Naive thymus-derived CD4-positive, alpha-beta T cell (primary cell): ENCODE results near the gene BID. TPM values are rescaled to one million over a fixed set of nuclear protein-coding genes. Genes with fewer than 3 reads are reported as not detected.

ENCODE experiments used
- ATAC-seq: fragments of 150-1000 bp; cut with Tn5 transposase; 2 replicates; pipeline ENCODE4 v1.10.0; 2021; ENCODE audit warnings: mild to moderate bottlenecking, moderate library complexity
- CTCF ChIA-PET: fragments of 350-600 bp; sonication (Branson Sonifier 250); formaldehyde crosslinking; loops from one replicate; lab custom pipeline; 2021; ENCODE audit warnings: antibody characterized with exemption; lab: Charles Lee
- POLR2A ChIA-PET: fragments of 350-600 bp; sonication (Branson Sonifier 250); formaldehyde crosslinking; loops from one replicate; lab custom pipeline; 2021; ENCODE audit warnings: antibody characterized with exemption, inconsistent platforms; lab: Charles Lee
- DNase-seq, 9 donors: peaks; one replicate each; pipeline versions ENCODE4 v3.0.0 to v3.0.0-alpha.2; 2020 to 2022; ENCODE audit warnings: mixed read lengths in 1 of 9
- H3K27ac ChIP-seq: one replicate; pipeline ENCODE4 v1.7.0; 2013; ENCODE audit warnings: mild to moderate bottlenecking, low read depth, low read length, moderate library complexity
- H3K27me3 ChIP-seq, 2 donors: one replicate each; pipeline ENCODE4 v1.7.0; 2013; ENCODE audit warnings: low read length in 2 of 2, mild to moderate bottlenecking in 2 of 2, moderate library complexity in 2 of 2; ENCODE audit not compliant: control insufficient read depth in 2 of 2, insufficient read depth in 2 of 2
- H3K36me3 ChIP-seq, 3 experiments: 1 replicate in 2 of 3; 2 replicates in 1 of 3; pipeline ENCODE4 v1.7.0; 2013; ENCODE audit warnings: low read length in 3 of 3, mild to moderate bottlenecking in 3 of 3, moderate library complexity in 1 of 3; ENCODE audit not compliant: insufficient read depth in 3 of 3, control insufficient read depth in 2 of 3
- H3K4me1 ChIP-seq, 2 donors: one replicate each; pipeline ENCODE4 v1.7.0; 2013; ENCODE audit warnings: low read length in 2 of 2, mild to moderate bottlenecking in 2 of 2, moderate library complexity in 1 of 2; ENCODE audit not compliant: control insufficient read depth in 2 of 2, insufficient read depth in 2 of 2
- H3K4me3 ChIP-seq: 2 replicates; pipeline ENCODE4 v1.7.0; 2013; ENCODE audit warnings: mild to moderate bottlenecking, low read length
- H3K9me3 ChIP-seq, 3 experiments: 1 replicate in 2 of 3; 2 replicates in 1 of 3; pipeline ENCODE4 v1.7.0; 2013; ENCODE audit warnings: low read length in 3 of 3; ENCODE audit not compliant: control insufficient read depth in 2 of 3
- H3K27ac Mint-ChIP-seq, 9 donors: one replicate each; pipeline ENCODE4 v1.8.0; 2020 to 2022; ENCODE audit warnings: mixed read lengths in 9 of 9, mild to moderate bottlenecking in 8 of 9, moderate library complexity in 5 of 9, inconsistent platforms in 2 of 9
- H3K27me3 Mint-ChIP-seq, 5 donors: one replicate each; pipeline ENCODE4 v1.8.0; 2021 to 2022; ENCODE audit warnings: mixed read lengths in 5 of 5, mild to moderate bottlenecking in 1 of 5
- H3K36me3 Mint-ChIP-seq, 5 donors: one replicate each; pipeline ENCODE4 v1.8.0; 2020 to 2022; ENCODE audit warnings: mixed read lengths in 5 of 5, mild to moderate bottlenecking in 3 of 5, inconsistent platforms in 1 of 5
- H3K4me1 Mint-ChIP-seq, 7 donors: one replicate each; pipeline ENCODE4 v1.8.0; 2020 to 2022; ENCODE audit warnings: mixed read lengths in 7 of 7, mild to moderate bottlenecking in 3 of 7, inconsistent platforms in 1 of 7
- H3K4me3 Mint-ChIP-seq, 10 donors: one replicate each; pipeline ENCODE4 v1.8.0; 2020 to 2022; ENCODE audit warnings: mild to moderate bottlenecking in 10 of 10, mixed read lengths in 10 of 10, moderate library complexity in 6 of 10, inconsistent platforms in 2 of 10
- H3K9me3 Mint-ChIP-seq, 11 donors: one replicate each; pipeline ENCODE4 v1.8.0; 2020 to 2022; ENCODE audit warnings: mixed read lengths in 11 of 11, mild to moderate bottlenecking in 4 of 11, inconsistent platforms in 1 of 11, moderate library complexity in 1 of 11
- intact Hi-C, 2 donors: fragments of 100-400 bp; cut with micrococcal nuclease; formaldehyde crosslinking; loops; one replicate each; pipeline ENCODE4 v1.15.1; 2023
- polyA plus RNA-seq, 2 donors: library from polyadenylated mRNA; unstranded; fragments of 300-500 nt; fragmentation: Illumina TruSeq; gene quantifications; one replicate each; pipeline ENCODE4 v1.2.3, GENCODE V29; 2021
- total RNA-seq, 6 experiments: library from RNA in 5 of 6; stranded (reverse) in 5 of 6; gene quantifications; 1 replicate in 5 of 6; 2 replicates in 1 of 6; pipeline ENCODE4 v1.2.3 and lab custom pipeline; 2021 to 2026

BID gene
- total and polyA plus RNA-seq, 7 experiments from 2014 or later = 15.4 to 66.2 (median 32.1) TPM

DNA sequence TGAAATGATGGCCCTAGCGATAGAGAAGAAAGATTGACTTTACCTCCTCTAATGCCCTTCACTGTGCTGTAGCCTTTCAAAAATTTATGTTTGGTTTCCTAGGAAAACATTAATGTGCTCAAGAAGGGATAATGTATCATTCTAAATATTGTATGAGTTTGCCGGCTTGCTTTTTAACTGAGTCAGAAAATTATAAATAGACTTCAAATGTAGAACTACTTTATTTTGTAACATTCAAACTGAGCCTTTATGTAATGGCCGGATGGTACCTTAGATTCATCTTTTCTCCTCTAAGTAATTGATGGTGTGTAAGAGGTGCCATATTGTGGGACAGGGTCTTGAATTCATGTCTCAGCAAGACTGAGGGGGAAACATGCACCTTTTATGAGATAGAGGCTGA, 57.7 kb downstream of the BID start:
- ATAC-seq (no peak), DNase-seq (no peak)
- no peaks in the 10 kb centered on the region for H3K9me3 Mint-ChIP-seq
- intact Hi-C loops = no loop called here
- Histone ChIP-seq H3K4me3 (no peak overlapping the region), H3K9me3 (no peaks in the 10 kb centered on the region), H3K27me3 (no peaks in the 10 kb centered on the region), H3K4me1 (no peaks in the 10 kb centered on the region), H3K36me3 (peaks cover 0 to 5% (median 0%) of the 10 kb centered on the region in 3 experiments), H3K27ac (no peak overlapping the region)
- H3K36me3 Mint-ChIP-seq = peaks cover 0 to 31% (median 5%) of the 10 kb centered on the region in 5 donors
- POLR2A ChIA-PET = no interaction called here
- no peaks in the 10 kb centered on the region for H3K27me3 Mint-ChIP-seq
- no peak overlapping the region for H3K4me3 Mint-ChIP-seq
- peak overlapping the region in 1 of 9 donors; percentile 44 for H3K27ac Mint-ChIP-seq
- H3K4me1 Mint-ChIP-seq = peaks cover 0 to 5% (median 2%) of the 10 kb centered on the region in 7 donors
- CTCF ChIA-PET = no interaction called here

- ATAC-seq = no peak
- peaks cover 0 to 5% (median 0%) of the 10 kb centered on the region in 3 experiments for H3K36me3 ChIP-seq
- no peak overlapping the region for H3K27ac ChIP-seq
- CTCF ChIA-PET = interaction anchor here (0.6 kb wide), 1 partner anchor 640 kb away, joined by 3 read pairs; no protein-coding TSS in a partner anchor
- POLR2A ChIA-PET = no interaction called here
- peaks cover 0 to 24% (median 5%) of the 10 kb centered on the region in 5 donors for H3K36me3 Mint-ChIP-seq
- no peak for DNase-seq
- no peak overlapping the region for H3K27ac Mint-ChIP-seq
- H3K9me3 ChIP-seq = no peaks in the 10 kb centered on the region
- no peaks in the 10 kb centered on the region for H3K27me3 ChIP-seq
- H3K9me3 Mint-ChIP-seq = no peaks in the 10 kb centered on the region
- no peaks in the 10 kb centered on the region for H3K27me3 Mint-ChIP-seq
- peaks cover 0 to 5% (median 2%) of the 10 kb centered on the region in 7 donors for H3K4me1 Mint-ChIP-seq
- no peaks in the 10 kb centered on the region for H3K4me1 ChIP-seq
- intact Hi-C loops = no loop called here
- no peak overlapping the region for H3K4me3 ChIP-seq
- no peak overlapping the region for H3K4me3 Mint-ChIP-seq
Measured at GRCh38 chr22:17712441-17712840, 61.8 kb downstream of the BID start.

DNA sequence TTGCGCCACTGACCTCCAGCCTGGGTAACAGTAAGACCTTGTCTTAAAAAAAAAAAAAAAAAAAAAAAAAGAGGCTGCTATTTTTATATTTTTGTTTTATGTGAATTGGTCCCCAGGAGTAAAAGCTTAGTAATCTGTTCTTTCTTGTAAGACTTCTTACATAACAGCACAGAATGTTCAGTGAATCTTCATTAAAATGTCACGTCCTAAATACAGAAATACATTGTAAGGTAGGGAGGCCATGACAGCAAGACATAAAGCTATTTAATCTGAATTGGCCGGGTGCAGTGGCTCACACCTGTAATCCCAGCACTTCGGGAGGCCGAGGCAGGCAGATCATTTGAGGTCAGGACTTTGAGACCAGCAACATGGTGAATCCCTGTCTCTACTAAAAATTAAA, 64.2 kb downstream of the BID start:
- Mint-ChIP-seq H3K4me1 (peaks cover 0 to 22% (median 16%) of the 10 kb centered on the region in 7 donors), H3K27me3 (no peaks in the 10 kb centered on the region), H3K4me3 (no peak overlapping the region), H3K27ac (no peak overlapping the region), H3K9me3 (no peaks in the 10 kb centered on the region), H3K36me3 (peaks cover 0 to 19% (median 8%) of the 10 kb centered on the region in 5 donors)
- Histone ChIP-seq H3K9me3 (no peaks in the 10 kb centered on the region), H3K27ac (no peak overlapping the region), H3K27me3 (no peaks in the 10 kb centered on the region), H3K4me1 (peaks cover 0 to 4% of the 10 kb centered on the region in 2 donors), H3K4me3 (no peak overlapping the region), H3K36me3 (no peaks in the 10 kb centered on the region)
- ChIA-PET POLR2A (no interaction called here), CTCF (no interaction called here)
- intact Hi-C loops = no loop called here
- ATAC-seq (no peak), DNase-seq (no peak)

DNA sequence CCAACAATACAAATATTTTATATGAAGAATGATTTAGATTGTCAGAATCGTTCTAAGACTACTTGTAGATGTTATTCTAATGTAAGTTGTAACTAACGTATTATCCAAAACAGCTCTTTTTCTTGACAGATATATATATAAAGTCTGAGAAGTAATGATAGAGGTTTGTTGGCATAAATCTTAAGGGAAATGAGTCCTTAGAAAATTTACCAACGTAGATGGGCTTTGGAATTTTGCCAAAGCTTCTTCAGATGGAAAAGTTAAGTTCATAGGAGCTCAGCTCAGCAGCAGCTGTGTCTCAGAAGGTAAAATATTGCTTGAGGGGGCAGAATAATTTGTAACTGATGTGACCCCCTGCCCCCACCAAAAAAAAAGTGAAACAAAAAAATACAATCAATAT, 66.7 kb downstream of the BID start:
- intact Hi-C loops = loop anchor here in 1 of 2 donors (2.0 kb wide), 1 partner anchor 69 kb away; the partner anchor contains the start of gene BCL2L13
- DNase-seq (no peak), ATAC-seq (no peak)
- H3K4me3 ChIP-seq = no peak overlapping the region
- H3K27ac Mint-ChIP-seq = peak overlapping the region in 2 of 9 donors; percentile 46 to 48
- peaks cover 0 to 4% of the 10 kb centered on the region in 2 donors for H3K4me1 ChIP-seq
- H3K36me3 Mint-ChIP-seq = peaks cover 0 to 24% (median 15%) of the 10 kb centered on the region in 5 donors
- peaks cover 0 to 5% (median 0%) of the 10 kb centered on the region in 3 experiments for H3K36me3 ChIP-seq
- ChIA-PET POLR2A (no interaction called here), CTCF (interaction anchor here (0.6 kb wide), 1 partner anchor 331 kb away, joined by 3 read pairs; no protein-coding TSS in a partner anchor)
- peaks cover 0 to 19% (median 16%) of the 10 kb centered on the region in 7 donors for H3K4me1 Mint-ChIP-seq
- H3K27ac ChIP-seq = no peak overlapping the region
- H3K27me3 Mint-ChIP-seq = no peaks in the 10 kb centered on the region
- H3K27me3 ChIP-seq = no peaks in the 10 kb centered on the region
- H3K4me3 Mint-ChIP-seq = no peak overlapping the region
- no peaks in the 10 kb centered on the region for H3K9me3 ChIP-seq
- H3K9me3 Mint-ChIP-seq = no peaks in the 10 kb centered on the region

GRCh38 chr22:17706947-17707346, 67.3 kb downstream of the BID start:
- Mint-ChIP-seq H3K4me3 (peak overlapping the region in 3 of 10 donors; percentile 63 to 71 (median 71)), H3K36me3 (peaks cover 0 to 22% (median 11%) of the 10 kb centered on the region in 5 donors), H3K4me1 (peaks cover 0 to 19% (median 16%) of the 10 kb centered on the region in 7 donors), H3K9me3 (no peaks in the 10 kb centered on the region), H3K27me3 (no peaks in the 10 kb centered on the region), H3K27ac (peak overlapping the region in 5 of 9 donors; percentile 46 to 77 (median 61))
- no peak overlapping the region for H3K4me3 ChIP-seq
- no peak overlapping the region for H3K27ac ChIP-seq
- CTCF ChIA-PET = interaction anchor here (0.6 kb wide), 2 partner anchors 66 to 331 kb away, joined by 3 read pairs; no protein-coding TSS in a partner anchor
- no peaks in the 10 kb centered on the region for H3K9me3 ChIP-seq
- intact Hi-C loops = loop anchor here in 1 of 2 donors (2.0 kb wide), 1 partner anchor 68 kb away; the partner anchor contains the start of gene BCL2L13
- peaks cover 0 to 4% of the 10 kb centered on the region in 2 donors for H3K4me1 ChIP-seq
- DNase-seq (no peak), ATAC-seq (no peak)
- POLR2A ChIA-PET = interaction anchor here (0.7 kb wide), 1 partner anchor 27 kb away, joined by 4 read pairs; no protein-coding TSS in a partner anchor
- H3K36me3 ChIP-seq = peaks cover 0 to 5% (median 0%) of the 10 kb centered on the region in 3 experiments
- H3K27me3 ChIP-seq = no peaks in the 10 kb centered on the region

DNA sequence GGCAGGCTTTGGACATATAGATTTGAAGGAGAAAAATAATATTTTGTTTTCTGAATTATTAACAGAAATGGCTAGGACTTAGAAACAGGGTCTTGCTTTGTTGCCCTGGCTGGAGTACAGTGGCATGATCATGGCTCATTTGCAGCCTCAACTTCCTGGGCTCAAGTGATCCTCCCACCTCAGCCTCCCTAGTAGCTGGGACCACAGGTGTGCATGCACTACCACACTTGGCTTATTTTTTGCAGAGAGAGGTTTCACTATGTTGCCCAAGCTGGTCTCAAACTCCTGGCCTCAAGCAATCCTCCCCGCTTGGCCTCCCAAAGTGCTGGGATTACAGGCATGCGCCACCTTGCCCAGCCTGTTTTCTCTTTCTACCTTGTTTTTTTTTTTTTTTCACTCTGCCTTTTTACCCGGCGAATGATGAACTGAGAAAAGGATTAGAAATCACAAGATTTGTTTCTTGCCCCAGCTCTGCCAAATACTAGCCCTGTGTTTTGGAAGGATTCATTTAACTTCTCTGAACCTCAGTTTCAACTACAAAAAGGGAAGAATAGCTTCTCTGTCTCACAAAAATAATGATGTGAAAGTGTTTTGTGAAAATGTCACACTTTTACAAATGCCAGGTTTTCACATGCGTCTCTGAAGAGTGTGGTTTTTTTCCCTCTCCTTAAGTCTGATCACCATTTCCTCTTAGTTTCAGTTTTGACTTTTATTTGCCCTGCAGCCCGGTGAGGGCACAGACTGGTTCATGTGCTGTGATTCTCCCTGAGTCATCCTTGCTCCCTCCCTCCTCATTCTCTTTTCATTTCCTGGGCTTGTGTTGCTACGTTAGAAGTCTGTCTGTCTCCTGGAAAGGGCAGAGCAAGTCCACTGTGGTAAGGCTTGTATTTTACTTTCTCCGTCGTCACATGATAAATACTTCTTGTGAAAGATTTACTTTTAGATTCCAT, 68.0 kb downstream of the BID start:
- H3K27me3 ChIP-seq = no peaks in the 10 kb centered on the region
- Mint-ChIP-seq H3K27ac (peak overlapping the region; percentile 46 to 89 (median 77)), H3K4me1 (peaks cover 0 to 19% (median 16%) of the 10 kb centered on the region in 7 donors), H3K4me3 (peak overlapping the region; percentile 2 to 84 (median 75)), H3K36me3 (peaks cover 0 to 18% (median 7%) of the 10 kb centered on the region in 5 donors), H3K27me3 (no peaks in the 10 kb centered on the region), H3K9me3 (no peaks in the 10 kb centered on the region)
- ATAC-seq = peak; percentile 89
- intact Hi-C loops = loop anchor here in 1 of 2 donors (2.0 kb wide), 1 partner anchor 67 kb away; the partner anchor contains the start of gene BCL2L13
- peaks cover 0 to 4% of the 10 kb centered on the region in 2 donors for H3K4me1 ChIP-seq
- H3K9me3 ChIP-seq = no peaks in the 10 kb centered on the region
- ChIA-PET POLR2A (interaction anchor here (0.7 kb wide), 1 partner anchor 26 kb away, joined by 4 read pairs; no protein-coding TSS in a partner anchor), CTCF (interaction anchor here (0.6 kb wide), 1 partner anchor 66 kb away, joined by 3 read pairs; no protein-coding TSS in a partner anchor)
- no peak overlapping the region for H3K4me3 ChIP-seq
- DNase-seq = peak in 6 of 9 donors; percentile 6 to 37 (median 12)
- H3K27ac ChIP-seq = peak overlapping the region; percentile 15
- peaks cover 0 to 5% (median 0%) of the 10 kb centered on the region in 3 experiments for H3K36me3 ChIP-seq
